ENCODE measurements around the gene RIPK3. TPM values are rescaled to one million over a fixed set of nuclear protein-coding genes. Genes with fewer than 3 reads are reported as not detected.

Gene RIPK3
- total RNA-seq, 1 experiment from 2014 or later, result 0.35 TPM

GRCh38 chr14:24329736-24330135 is 10.1 kb downstream of the RIPK3 start:
- Histone ChIP-seq H2BK15ac (ENCODE audit: low read depth, low read length) (no peak overlapping the region), H3K27ac (ENCODE audit: insufficient read length, low read depth, low read length) (no peak overlapping the region), H4K20me1 (ENCODE audit: control insufficient read depth, insufficient read depth, insufficient read length) (no peaks in the 10 kb centered on the region), H2BK20ac (ENCODE audit: low read depth, low read length, poor library complexity, severe bottlenecking) (no peak overlapping the region), H3K9me3 (ENCODE audit: control insufficient read depth, low read depth, low read length) (no peaks in the 10 kb centered on the region), H2BK12ac (ENCODE audit: insufficient read length, low read depth, low read length) (no peak overlapping the region), H3K79me1 (ENCODE audit: insufficient read depth, low read depth, low read length, poor library complexity, severe bottlenecking) (no peaks in the 10 kb centered on the region), H3K18ac (ENCODE audit: insufficient read length, low read depth, low read length) (no peak overlapping the region), H3K4me1 (ENCODE audit: insufficient read depth, low read length) (no peaks in the 10 kb centered on the region), H3K79me2 (ENCODE audit: insufficient read depth, low read length) (no peaks in the 10 kb centered on the region), H3K14ac (ENCODE audit: insufficient read depth, low read length) (no peak overlapping the region; the same call in 1 of the 2 replicates), H3K4ac (ENCODE audit: low read depth, low read length) (no peak overlapping the region), H4K8ac (replicated peaks; ENCODE audit: insufficient read length, low read depth, low read length) (no peak overlapping the region), H3K23ac (ENCODE audit: insufficient read length, low read depth, low read length) (no peak overlapping the region), H3K9ac (ENCODE audit: extremely low read depth, insufficient read length, low read length) (no peak overlapping the region), H4K91ac (ENCODE audit: insufficient read length, low read depth, low read length) (no peak overlapping the region), H2AK5ac (ENCODE audit: insufficient read length, low read length) (no peak overlapping the region), H3T11ph (ENCODE audit: low read length) (no peak overlapping the region), H2BK120ac (ENCODE audit: low read depth, low read length, poor library complexity, severe bottlenecking) (no peak overlapping the region), H2BK5ac (ENCODE audit: insufficient read length, low read length) (no peak overlapping the region), H3K27me3 (ENCODE audit: insufficient read depth, low read length) (peaks cover 17% of the 10 kb centered on the region), H4K5ac (ENCODE audit: insufficient read length, low read depth, low read length) (no peak overlapping the region), H3K23me2 (ENCODE audit: insufficient read length, low read depth, low read length, poor library complexity, severe bottlenecking) (peaks cover 15% of the 10 kb centered on the region), H2AFZ (ENCODE audit: low read length) (no peak overlapping the region), H3K4me2 (ENCODE audit: insufficient read depth, insufficient read length, low read length) (no peak overlapping the region), H3K56ac (ENCODE audit: insufficient read length, low read depth, low read length) (no peak overlapping the region)
- Mint-ChIP-seq H3K27me3 (ENCODE audit: low read depth) (peaks cover 82% of the 10 kb centered on the region), H3K36me3 (ENCODE audit: insufficient read depth in 1 of 3, low read depth in 3 of 3) (no peaks in the 10 kb centered on the region; a peak in 1 of 7 replicates), H3K4me3 (no peak overlapping the region), H3K4me1 (peaks cover 14 to 16% of the 10 kb centered on the region in 2 experiments), H3K27ac (no peak overlapping the region), H3K9me3 (peaks cover 0 to 2% of the 10 kb centered on the region in 2 experiments; a peak in 4 of 5 replicates)
- TF ChIP-seq, protein P1, sequence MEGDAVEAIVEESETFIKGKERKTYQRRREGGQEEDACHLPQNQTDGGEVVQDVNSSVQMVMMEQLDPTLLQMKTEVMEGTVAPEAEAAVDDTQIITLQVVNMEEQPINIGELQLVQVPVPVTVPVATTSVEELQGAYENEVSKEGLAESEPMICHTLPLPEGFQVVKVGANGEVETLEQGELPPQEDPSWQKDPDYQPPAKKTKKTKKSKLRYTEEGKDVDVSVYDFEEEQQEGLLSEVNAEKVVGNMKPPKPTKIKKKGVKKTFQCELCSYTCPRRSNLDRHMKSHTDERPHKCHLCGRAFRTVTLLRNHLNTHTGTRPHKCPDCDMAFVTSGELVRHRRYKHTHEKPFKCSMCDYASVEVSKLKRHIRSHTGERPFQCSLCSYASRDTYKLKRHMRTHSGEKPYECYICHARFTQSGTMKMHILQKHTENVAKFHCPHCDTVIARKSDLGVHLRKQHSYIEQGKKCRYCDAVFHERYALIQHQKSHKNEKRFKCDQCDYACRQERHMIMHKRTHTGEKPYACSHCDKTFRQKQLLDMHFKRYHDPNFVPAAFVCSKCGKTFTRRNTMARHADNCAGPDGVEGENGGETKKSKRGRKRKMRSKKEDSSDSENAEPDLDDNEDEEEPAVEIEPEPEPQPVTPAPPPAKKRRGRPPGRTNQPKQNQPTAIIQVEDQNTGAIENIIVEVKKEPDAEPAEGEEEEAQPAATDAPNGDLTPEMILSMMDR (conservative IDR thresholded peaks at IDR 0.05), result no peak
- WGBS (ENCODE audit: extremely low coverage, insufficient read length, low lambda C conversion rate), result no CpG with 5 or more reads among the region's 9 CpGs
- no peak for DNase-seq
